ENCODE measurements around the gene CACNA1D.

DNA sequence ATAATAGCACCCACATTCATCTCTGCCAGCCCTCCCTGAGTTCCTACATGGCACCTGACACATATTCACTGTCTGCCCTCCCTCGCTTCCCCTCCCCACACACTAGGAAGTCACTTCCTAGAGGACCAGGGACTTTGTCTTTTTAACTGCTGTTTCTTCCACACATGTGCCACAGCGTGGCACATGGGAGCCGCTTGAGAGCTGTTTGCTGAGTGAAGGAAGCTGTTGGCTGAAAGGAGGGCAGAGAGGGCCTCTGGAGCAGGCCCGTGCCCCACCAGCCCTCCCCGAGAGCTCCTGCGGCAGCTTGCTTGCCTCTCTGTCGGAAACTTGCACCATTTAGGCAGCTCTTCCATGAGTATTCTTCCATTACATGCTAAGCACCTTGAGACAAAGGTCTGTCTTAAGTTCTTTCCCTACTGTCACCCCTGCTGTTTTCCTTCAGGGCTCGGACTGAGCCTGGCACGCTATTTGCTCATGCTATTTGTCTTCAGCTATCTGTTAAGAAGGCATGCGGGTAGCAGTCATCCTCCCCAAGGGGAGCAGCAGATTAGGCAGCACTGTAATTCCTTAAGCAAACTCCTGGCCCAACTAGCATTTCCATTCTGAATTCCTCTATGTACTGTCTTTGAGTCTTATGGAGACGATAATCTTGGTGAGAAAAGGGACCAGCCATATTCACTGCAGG lies 72.2 kb downstream of the CACNA1D start:
- TF ChIP-seq, protein P1, sequence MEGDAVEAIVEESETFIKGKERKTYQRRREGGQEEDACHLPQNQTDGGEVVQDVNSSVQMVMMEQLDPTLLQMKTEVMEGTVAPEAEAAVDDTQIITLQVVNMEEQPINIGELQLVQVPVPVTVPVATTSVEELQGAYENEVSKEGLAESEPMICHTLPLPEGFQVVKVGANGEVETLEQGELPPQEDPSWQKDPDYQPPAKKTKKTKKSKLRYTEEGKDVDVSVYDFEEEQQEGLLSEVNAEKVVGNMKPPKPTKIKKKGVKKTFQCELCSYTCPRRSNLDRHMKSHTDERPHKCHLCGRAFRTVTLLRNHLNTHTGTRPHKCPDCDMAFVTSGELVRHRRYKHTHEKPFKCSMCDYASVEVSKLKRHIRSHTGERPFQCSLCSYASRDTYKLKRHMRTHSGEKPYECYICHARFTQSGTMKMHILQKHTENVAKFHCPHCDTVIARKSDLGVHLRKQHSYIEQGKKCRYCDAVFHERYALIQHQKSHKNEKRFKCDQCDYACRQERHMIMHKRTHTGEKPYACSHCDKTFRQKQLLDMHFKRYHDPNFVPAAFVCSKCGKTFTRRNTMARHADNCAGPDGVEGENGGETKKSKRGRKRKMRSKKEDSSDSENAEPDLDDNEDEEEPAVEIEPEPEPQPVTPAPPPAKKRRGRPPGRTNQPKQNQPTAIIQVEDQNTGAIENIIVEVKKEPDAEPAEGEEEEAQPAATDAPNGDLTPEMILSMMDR (IDR thresholded peaks at IDR 0.05) = no peak
- TF ChIP-seq POLR2A (IDR thresholded peaks at IDR 0.05; ENCODE audit: low read depth) (no peak), EP300 (IDR thresholded peaks at IDR 0.05) (no peak)

Measured in esophagus muscularis mucosa (tissue), 4 donors.